ENCODE measurements around the gene TSHB.
A peak's percentile ranks its signal among the peaks of the same experiment; 100 is the strongest.

Gene TSHB

DNA sequence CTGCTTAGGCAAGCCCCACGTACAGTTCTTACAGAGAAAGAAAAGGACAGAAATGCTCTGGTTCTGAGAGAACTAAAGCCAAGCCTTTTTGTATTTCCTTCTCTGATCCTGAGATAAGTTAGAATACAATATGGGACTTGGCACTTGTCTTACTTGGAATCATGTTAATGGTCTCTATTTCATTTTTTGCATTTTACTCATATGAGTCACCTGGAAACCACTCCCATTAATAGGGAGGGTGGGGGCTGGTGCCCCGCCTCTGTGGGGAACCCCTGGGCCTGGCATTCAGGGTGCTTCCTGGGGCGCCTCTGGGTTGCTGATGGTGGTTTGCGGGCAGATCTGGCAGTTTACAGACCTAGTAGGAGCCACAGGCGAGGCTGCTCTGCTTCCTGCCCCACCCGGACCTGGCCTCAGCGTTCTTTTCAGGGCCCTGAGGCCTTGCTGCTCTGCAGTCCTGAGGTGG lies 32.9 kb downstream of the TSHB start:
- peak; percentile 92 for DNase-seq

DNA sequence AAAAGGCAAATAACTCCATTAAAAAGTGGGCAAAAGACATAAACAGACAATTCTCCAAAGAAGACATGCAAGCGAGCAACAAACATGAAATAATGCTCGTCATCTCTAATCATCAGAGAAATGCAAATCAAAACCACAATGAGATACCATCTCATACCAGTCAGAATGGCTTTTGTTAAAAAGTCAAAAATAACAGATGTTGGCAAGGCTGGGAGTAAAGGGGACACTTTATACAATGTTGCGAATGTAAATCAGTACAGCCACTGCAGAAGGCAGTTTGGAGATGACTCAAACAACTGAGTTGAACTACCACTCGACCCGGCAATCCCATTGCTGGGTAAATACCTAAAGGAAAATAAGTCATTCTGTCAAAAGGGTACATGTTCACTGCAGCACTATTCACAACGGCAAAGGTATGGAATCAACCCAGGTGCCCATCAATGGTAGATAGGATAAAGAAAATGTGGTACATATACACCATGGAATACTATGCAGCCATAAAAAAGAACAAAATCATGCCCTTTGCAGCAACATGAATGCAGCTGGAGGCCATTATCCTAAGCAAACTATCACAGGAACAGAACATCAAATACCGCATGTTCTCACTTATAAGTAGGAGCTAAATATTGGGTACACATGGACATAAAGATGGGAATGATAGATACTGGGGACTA lies 33.7 kb downstream of the TSHB start:
- DNase-seq = no peak

- no peak for DNase-seq
These were observed 34.8 kb downstream of the TSHB start for GRCh38 chr1:115064461-115064860.

- DNase-seq = peak; percentile 55
These were observed 35.4 kb downstream of the TSHB start for GRCh38 chr1:115065021-115065420.

GRCh38 chr1:115067161-115067859 lies 37.7 kb downstream of the TSHB start:
- peak; percentile 58 for DNase-seq

- DNase-seq = no peak
These were observed 39.4 kb downstream of the TSHB start for GRCh38 chr1:115068826-115069585.

DNA sequence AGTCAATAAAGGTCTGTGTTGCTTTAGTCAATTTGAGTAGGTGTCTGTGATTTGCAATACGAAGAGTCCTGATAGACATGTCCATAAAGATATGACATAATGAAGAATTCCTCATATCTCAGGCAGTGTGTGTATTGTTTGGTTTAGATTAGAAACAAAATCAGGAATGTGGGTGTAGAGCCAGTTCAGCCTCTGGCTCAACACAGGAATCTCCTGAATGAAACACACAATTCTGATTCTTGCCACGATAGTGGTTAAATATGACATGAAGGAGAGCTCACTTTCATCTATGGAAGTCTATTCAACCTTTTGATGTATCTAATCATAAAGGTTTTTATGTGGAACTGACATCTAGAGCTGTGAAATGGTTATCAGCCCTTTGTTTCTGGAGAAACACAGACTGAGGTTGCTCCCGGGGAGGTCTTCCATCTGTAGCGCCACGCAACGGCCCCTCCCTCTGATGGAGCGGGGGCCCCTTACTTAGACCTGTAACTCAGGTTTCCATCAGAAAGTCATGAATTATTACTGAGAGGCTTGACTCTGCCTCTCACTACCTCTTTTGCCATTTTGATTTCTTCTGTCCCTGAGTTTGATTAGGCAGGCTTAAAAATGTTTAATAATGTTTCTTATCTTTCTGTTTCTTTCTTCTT lies 40.2 kb downstream of the TSHB start:
- no peak for DNase-seq

GRCh38 chr1:115071012-115071664 lies 41.5 kb downstream of the TSHB start:
- no peak for DNase-seq

GRCh38 chr1:115073298-115074087 lies 43.9 kb downstream of the TSHB start:
- DNase-seq = no peak

DNA sequence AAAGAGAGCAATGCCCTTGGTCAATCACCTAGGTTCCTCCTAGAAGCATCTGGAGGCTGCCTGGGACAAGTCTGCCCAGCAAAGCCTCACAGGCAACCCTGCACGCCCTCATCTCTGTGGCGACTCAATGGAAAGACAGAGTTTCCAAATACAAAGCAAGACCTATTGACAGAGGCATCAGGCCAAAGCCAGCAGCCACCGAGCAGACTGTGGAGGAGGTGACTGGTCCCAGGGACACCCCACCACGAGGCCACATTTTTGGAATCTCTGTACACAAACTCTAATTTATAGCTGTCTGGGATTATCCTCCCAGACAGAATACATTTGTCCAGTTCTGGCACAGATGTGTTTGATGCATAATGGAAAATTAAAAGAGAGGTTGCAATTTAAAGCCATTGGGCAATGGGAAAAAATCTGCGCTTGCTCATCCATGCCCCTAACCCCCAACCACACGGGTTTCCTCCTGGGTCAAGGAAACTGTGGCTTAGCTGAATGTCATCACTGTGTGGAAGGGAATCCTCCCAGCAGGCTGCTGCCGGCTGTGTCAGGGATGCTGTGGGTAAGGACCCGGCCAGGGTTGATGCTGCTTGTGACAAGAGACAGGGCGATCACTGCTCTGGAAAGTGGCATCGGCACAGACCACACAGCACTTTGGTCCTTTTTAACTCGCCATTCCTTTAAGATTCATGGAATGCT lies 45.4 kb downstream of the TSHB start:
- no peak for DNase-seq

GRCh38 chr1:115076384-115076915 lies 46.8 kb downstream of the TSHB start:
- no peak for DNase-seq

DNA sequence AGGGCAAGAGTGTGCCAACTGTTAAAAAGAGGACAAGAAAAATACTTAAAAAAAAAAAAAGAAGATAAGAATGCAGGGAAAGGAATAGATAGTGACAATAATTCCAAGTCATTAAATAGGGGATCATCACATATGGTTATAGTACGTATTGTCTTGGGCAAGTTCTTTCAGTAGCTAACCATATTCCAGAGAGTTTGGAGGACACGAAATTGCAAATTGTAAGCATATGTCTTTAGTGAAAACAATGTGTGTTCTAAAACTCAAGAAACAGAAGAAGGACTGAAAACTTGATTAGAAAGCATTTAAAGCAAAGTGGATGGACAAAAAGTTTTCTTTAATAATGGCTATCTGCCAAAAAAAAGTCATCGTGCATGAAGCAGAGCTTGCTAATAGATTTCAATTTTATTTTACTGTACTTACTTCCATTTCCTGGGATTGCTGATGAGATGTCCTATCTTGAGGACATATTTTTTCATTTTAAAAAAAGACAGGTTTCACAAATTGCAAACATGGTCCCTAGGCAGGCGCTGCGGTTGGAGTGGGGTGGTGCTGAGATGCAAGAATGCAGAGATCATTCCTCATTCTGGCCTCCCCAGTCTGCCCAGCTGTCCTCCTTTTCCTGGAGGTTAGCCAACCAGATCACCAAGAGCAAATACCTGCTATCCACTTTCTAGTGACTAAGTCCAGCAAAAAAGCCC lies 47.8 kb downstream of the TSHB start:
- no peak for DNase-seq

DNA sequence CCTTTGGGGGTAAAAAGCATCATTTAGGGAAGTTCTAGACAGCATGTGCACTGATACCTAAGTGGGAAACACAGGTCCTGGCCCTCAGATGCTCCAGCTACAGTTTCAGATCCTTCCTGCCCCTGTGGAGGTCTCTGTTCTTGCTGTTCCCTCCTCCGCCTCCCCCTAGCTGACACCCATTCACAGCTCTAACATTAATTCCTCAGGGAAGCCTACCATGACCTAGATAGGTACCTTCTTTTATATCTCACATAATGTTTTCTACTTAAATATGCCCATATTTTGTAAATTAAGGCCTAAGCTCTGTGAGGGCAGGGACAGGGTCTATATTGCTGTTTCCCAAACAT lies 48.3 kb downstream of the TSHB start:
- no peak for DNase-seq

GRCh38 chr1:115078708-115079107 lies 49.1 kb downstream of the TSHB start:
- DNase-seq = no peak

DNA sequence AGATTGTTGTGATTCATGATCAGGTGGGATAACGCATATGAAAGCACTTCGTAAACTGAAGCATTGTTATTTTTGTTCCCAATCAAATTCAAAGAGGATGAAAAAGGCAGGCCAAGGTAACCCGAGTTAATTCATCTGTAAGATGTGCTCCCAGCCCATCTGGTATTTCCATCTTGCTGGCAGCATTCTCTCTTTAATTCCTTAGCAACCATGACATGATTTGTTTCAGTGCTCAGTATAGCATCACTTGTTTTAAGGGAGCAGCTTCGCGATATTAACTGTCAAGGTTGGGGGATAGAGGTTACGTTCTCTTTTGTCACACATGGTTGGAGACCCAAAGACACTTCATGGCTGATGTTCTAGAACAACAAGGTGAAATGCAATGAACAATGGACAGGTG lies 53.3 kb downstream of the TSHB start:
- DNase-seq = no peak

Measured in islet precursor cell (in vitro differentiated cells).